Lower leg skin (tissue), 3 donors: Measurements from ENCODE around the gene NKAIN2.

Experiments
- POLR2A ChIP-seq, 2 donors: fragments of 450-650 bp; IDR thresholded peaks; one replicate each; pipeline ENCODE4 v1.6.1; 2016 to 2017; ENCODE audit warnings: antibody characterized with exemption in 2 of 2, mild to moderate bottlenecking in 1 of 2, moderate library complexity in 1 of 2
- TF ChIP-seq, protein P1 (sequence below), 3 donors: fragments of 450-650 bp; IDR thresholded peaks; one replicate each; pipeline ENCODE4 v1.5.1; 2016; ENCODE audit warnings: antibody characterized with exemption in 3 of 3, mild to moderate bottlenecking in 3 of 3, moderate library complexity in 2 of 3

DNA sequence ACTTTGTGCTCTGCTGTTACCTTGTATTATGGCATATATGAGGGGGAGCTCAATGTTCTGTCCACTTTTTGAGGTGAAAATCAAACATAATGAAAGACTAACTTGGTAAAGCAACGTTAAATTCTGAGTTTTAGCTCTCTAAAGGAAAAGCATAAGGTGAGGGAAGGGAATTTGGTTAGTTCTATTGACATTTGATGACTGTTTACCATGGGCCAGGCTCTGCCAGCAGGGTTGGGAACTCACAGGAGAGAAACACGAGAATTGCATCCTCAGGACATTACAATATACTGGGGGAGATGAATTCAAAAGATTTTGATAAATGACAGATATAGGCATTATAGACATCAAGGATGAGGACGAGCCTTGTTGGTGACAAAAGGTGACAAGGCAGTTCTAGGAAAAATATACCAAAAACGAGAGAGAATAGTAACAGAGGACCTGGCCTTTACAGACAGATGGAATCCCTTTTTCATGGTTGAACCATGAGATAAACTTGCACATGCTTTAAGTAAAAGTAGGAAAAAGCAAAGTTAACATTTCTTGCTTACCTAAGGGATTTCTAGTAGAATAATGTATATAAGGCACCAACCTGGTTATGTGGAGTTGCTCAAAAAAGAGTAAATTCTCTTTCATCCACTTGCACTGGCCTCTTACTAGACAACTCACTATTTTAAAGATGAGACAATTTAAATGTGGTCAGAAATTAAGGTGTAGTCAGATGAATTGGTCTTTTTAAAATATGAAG, 191.4 kb downstream of the NKAIN2 start:
- TF ChIP-seq, protein P1, sequence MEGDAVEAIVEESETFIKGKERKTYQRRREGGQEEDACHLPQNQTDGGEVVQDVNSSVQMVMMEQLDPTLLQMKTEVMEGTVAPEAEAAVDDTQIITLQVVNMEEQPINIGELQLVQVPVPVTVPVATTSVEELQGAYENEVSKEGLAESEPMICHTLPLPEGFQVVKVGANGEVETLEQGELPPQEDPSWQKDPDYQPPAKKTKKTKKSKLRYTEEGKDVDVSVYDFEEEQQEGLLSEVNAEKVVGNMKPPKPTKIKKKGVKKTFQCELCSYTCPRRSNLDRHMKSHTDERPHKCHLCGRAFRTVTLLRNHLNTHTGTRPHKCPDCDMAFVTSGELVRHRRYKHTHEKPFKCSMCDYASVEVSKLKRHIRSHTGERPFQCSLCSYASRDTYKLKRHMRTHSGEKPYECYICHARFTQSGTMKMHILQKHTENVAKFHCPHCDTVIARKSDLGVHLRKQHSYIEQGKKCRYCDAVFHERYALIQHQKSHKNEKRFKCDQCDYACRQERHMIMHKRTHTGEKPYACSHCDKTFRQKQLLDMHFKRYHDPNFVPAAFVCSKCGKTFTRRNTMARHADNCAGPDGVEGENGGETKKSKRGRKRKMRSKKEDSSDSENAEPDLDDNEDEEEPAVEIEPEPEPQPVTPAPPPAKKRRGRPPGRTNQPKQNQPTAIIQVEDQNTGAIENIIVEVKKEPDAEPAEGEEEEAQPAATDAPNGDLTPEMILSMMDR (IDR thresholded peaks at IDR 0.05) = no peak
- no peak for TF ChIP-seq POLR2A (IDR thresholded peaks at IDR 0.05)
